ENCODE data around the gene PARL.

DNA sequence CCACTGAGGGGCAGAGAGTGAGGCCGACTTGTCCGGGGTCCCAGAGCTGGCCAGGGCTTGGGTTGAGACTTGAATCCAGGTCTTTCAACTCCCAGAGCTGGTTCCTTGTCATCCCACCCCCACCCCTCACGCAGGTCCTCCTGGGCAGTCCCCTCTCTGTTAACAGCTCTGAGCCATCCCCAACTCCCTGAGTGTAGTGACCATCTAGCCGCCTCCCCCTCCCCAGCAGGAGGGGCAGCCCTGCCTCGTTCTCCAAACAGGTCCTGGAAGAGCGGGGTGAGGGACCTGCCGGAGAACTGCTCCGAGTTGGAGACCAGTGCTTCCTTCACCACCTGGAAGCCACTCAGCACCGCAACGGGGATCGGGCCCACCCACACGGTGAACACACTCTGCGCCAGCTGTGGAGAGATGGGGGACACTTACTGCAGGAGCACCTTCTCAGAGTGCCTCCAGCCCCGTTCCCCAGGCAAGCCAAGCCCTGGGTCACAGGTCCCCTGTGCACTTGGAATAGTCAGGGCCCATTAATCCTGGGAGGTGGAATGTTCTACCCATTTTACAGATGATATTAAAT is 24.4 kb upstream of the PARL start:
- no peak for TF ChIP-seq POLR2A (IDR thresholded peaks at IDR 0.05; ENCODE audit: control extremely low read depth in 1 of 2, low read depth in 2 of 2, low read length in 2 of 2)
- TF ChIP-seq, protein P1, sequence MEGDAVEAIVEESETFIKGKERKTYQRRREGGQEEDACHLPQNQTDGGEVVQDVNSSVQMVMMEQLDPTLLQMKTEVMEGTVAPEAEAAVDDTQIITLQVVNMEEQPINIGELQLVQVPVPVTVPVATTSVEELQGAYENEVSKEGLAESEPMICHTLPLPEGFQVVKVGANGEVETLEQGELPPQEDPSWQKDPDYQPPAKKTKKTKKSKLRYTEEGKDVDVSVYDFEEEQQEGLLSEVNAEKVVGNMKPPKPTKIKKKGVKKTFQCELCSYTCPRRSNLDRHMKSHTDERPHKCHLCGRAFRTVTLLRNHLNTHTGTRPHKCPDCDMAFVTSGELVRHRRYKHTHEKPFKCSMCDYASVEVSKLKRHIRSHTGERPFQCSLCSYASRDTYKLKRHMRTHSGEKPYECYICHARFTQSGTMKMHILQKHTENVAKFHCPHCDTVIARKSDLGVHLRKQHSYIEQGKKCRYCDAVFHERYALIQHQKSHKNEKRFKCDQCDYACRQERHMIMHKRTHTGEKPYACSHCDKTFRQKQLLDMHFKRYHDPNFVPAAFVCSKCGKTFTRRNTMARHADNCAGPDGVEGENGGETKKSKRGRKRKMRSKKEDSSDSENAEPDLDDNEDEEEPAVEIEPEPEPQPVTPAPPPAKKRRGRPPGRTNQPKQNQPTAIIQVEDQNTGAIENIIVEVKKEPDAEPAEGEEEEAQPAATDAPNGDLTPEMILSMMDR (IDR thresholded peaks at IDR 0.05; ENCODE audit: control extremely low read depth in 1 of 3, insufficient read depth in 1 of 3, low read depth in 1 of 3, low read length in 3 of 3): no peak
- TF ChIP-seq HDAC2 (IDR thresholded peaks at IDR 0.05; ENCODE audit: borderline replicate concordance in 1 of 2, low read depth in 2 of 2, low read length in 2 of 2): no peak
- TF ChIP-seq SIN3A (conservative IDR thresholded peaks at IDR 0.05 in 1 of 2, IDR thresholded peaks at IDR 0.05 in 1 of 2; ENCODE audit: low read depth in 1 of 2, low read length in 2 of 2): no peak
- no peak for TF ChIP-seq ZNF274 (IDR thresholded peaks at IDR 0.05; ENCODE audit: borderline replicate concordance, extremely low read depth, low read length)
- no peak for TF ChIP-seq JUND (IDR thresholded peaks at IDR 0.05; ENCODE audit: low read length)
- TF ChIP-seq, protein P2, sequence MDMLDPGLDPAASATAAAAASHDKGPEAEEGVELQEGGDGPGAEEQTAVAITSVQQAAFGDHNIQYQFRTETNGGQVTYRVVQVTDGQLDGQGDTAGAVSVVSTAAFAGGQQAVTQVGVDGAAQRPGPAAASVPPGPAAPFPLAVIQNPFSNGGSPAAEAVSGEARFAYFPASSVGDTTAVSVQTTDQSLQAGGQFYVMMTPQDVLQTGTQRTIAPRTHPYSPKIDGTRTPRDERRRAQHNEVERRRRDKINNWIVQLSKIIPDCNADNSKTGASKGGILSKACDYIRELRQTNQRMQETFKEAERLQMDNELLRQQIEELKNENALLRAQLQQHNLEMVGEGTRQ (IDR thresholded peaks at IDR 0.05; ENCODE audit: low read length): no peak

Measured in H1 (cell line).